ENCODE results near the gene MYBPHL.

MYBPHL gene

DNA sequence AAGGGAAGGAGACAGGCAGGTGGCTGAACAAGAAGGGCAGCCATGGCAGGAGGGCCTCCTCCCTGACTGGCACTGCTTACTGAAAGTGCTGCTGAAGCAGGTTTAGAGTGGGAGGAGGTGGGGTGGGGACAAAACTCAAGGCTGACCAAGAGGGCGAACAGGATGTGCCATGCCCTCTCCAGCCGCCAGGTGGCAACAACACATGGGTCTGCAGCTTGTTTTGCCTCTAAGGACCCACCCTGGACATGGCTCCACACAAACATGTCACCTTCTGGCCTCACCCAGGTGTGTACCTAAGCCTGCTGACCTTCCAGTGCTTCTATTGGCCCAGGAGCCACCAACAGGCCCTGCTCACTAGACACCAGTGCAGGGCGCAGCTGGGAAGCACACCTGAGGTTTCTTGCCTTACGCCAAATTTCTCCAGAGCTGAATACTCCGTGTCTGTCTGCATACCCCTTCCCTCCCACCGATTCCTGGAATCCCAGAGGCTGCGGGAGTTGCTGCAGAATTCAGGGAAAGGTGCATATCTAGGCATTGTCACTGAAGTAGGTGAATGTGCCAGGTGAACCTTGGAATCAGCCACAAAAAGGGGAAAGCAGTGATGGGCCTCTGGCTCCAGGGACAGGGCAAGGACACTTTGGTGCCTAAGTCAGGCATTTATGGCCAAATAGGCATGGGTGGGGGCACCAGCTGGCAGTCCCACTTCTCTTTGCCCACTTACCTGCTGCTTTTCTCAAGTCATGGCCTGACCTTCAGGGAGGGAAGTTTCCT, 29.2 kb downstream of the MYBPHL start:
- TF ChIP-seq, protein P1, sequence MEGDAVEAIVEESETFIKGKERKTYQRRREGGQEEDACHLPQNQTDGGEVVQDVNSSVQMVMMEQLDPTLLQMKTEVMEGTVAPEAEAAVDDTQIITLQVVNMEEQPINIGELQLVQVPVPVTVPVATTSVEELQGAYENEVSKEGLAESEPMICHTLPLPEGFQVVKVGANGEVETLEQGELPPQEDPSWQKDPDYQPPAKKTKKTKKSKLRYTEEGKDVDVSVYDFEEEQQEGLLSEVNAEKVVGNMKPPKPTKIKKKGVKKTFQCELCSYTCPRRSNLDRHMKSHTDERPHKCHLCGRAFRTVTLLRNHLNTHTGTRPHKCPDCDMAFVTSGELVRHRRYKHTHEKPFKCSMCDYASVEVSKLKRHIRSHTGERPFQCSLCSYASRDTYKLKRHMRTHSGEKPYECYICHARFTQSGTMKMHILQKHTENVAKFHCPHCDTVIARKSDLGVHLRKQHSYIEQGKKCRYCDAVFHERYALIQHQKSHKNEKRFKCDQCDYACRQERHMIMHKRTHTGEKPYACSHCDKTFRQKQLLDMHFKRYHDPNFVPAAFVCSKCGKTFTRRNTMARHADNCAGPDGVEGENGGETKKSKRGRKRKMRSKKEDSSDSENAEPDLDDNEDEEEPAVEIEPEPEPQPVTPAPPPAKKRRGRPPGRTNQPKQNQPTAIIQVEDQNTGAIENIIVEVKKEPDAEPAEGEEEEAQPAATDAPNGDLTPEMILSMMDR (IDR thresholded peaks at IDR 0.05; ENCODE audit: insufficient read depth, low read length, poor library complexity, severe bottlenecking) = peak; percentile 96
- DNase-seq (ENCODE audit: extremely low read depth, insufficient read length) = peak; percentile 61
- H3K36me3 ChIP-seq (ENCODE audit: control insufficient read depth, insufficient read depth, low read length) = no peaks in the 10 kb centered on the region
- H3K4me3 ChIP-seq (replicated peaks; ENCODE audit: low read depth, low read length) = no peak overlapping the region
- H3K27me3 ChIP-seq (replicated peaks; ENCODE audit: control insufficient read depth, insufficient read depth, low read length) = no peaks in the 10 kb centered on the region

DNA sequence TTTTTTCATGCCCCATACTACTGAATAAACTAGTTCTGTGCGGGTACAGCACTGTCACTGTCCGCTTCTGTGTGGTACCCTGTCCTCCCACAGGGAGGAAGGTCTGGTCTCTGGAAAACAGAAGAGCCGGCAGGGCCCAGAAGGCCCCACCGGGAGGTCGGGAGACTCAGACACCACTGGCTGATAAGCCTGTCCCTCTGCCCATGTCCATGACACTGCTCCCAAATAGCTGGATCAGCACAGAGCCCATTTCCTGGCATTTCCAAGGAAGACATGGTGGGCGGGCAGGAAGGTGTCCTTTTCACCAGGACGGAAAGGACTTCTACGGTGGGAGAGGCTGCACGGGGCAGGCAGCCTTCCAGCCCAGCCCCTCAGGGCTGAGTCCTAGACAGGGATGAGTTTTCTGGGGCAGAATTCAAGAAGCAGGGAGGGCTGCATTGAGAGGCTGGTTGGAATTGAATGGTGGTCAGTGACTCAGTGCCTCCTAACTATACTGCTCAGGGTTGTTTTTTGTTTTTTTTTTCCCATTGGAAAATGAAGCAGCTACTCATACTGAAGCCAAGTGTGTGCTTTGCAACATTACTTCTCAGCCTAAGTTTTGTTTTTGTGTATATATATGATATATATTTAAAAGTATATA, 31.0 kb downstream of the MYBPHL start:
- no peak for DNase-seq (ENCODE audit: extremely low read depth, insufficient read length)
- Histone ChIP-seq H3K27me3 (replicated peaks; ENCODE audit: control insufficient read depth, insufficient read depth, low read length) (no peaks in the 10 kb centered on the region), H3K4me3 (replicated peaks; ENCODE audit: low read depth, low read length) (no peak overlapping the region), H3K36me3 (ENCODE audit: control insufficient read depth, insufficient read depth, low read length) (no peaks in the 10 kb centered on the region)
- TF ChIP-seq, protein P1 (IDR thresholded peaks at IDR 0.05; ENCODE audit: insufficient read depth, low read length, poor library complexity, severe bottlenecking) = no peak

DNA sequence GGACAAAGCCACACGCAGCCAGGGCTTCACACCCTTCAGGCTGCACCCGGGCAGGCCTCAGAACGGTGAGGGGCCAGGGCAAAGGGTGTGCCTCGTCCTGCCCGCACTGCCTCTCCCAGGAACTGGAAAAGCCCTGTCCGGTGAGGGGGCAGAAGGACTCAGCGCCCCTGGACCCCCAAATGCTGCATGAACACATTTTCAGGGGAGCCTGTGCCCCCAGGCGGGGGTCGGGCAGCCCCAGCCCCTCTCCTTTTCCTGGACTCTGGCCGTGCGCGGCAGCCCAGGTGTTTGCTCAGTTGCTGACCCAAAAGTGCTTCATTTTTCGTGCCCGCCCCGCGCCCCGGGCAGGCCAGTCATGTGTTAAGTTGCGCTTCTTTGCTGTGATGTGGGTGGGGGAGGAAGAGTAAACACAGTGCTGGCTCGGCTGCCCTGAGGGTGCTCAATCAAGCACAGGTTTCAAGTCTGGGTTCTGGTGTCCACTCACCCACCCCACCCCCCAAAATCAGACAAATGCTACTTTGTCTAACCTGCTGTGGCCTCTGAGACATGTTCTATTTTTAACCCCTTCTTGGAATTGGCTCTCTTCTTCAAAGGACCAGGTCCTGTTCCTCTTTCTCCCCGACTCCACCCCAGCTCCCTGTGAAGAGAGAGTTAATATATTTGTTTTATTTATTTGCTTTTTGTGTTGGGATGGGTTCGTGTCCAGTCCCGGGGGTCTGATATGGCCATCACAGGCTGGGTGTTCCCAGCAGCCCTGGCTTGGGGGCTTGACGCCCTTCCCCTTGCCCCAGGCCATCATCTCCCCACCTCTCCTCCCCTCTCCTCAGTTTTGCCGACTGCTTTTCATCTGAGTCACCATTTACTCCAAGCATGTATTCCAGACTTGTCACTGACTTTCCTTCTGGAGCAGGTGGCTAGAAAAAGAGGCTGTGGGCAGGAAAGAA, 32.0 kb downstream of the MYBPHL start:
- no peak for DNase-seq (ENCODE audit: extremely low read depth, insufficient read length)
- TF ChIP-seq, protein P1 (IDR thresholded peaks at IDR 0.05; ENCODE audit: insufficient read depth, low read length, poor library complexity, severe bottlenecking) = no peak
- Histone ChIP-seq H3K27me3 (replicated peaks; ENCODE audit: control insufficient read depth, insufficient read depth, low read length) (no peaks in the 10 kb centered on the region), H3K36me3 (ENCODE audit: control insufficient read depth, insufficient read depth, low read length) (no peaks in the 10 kb centered on the region), H3K4me3 (replicated peaks; ENCODE audit: low read depth, low read length) (no peak overlapping the region)

DNA sequence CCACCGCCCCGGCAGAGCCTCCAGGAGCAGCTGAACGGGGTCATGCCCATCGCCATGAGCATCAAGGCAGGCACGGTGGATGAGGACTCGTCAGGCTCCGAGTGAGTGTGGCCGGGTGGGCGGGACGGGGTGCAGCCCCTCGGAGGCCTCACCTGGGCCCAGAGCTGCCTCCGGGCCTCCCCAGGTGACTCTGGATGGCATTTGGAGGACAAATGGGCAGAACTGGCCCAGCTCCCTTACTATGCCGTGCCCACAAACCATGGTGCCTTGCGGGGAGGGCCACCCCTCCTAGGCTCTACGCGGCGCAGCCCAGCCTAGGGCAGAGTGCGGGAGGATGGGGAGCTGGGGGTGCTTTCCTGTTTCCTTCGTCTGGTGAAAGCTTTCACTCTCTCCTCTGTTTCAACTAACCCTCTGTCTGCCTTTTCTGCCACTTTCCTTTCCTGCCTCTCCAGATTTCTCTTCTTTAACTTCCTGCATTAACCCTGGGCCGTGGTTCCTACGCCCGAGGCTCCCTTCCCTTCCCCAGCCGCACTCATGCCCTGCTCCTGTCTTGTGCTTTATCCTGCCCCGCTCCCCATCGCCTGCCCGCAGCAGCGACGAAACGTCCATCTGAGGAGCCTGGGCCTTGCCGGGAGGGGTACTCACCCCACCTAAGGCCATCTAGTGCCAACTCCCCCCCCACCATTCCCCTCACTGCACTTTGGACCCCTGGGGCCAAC, 33.1 kb downstream of the MYBPHL start:
- H3K27me3 ChIP-seq (replicated peaks; ENCODE audit: control insufficient read depth, insufficient read depth, low read length) = no peaks in the 10 kb centered on the region
- no peak for DNase-seq (ENCODE audit: extremely low read depth, insufficient read length)
- H3K4me3 ChIP-seq (replicated peaks; ENCODE audit: low read depth, low read length) = no peak overlapping the region
- TF ChIP-seq, protein P1 (IDR thresholded peaks at IDR 0.05; ENCODE audit: insufficient read depth, low read length, poor library complexity, severe bottlenecking) = no peak
- no peaks in the 10 kb centered on the region for H3K36me3 ChIP-seq (ENCODE audit: control insufficient read depth, insufficient read depth, low read length)

DNA sequence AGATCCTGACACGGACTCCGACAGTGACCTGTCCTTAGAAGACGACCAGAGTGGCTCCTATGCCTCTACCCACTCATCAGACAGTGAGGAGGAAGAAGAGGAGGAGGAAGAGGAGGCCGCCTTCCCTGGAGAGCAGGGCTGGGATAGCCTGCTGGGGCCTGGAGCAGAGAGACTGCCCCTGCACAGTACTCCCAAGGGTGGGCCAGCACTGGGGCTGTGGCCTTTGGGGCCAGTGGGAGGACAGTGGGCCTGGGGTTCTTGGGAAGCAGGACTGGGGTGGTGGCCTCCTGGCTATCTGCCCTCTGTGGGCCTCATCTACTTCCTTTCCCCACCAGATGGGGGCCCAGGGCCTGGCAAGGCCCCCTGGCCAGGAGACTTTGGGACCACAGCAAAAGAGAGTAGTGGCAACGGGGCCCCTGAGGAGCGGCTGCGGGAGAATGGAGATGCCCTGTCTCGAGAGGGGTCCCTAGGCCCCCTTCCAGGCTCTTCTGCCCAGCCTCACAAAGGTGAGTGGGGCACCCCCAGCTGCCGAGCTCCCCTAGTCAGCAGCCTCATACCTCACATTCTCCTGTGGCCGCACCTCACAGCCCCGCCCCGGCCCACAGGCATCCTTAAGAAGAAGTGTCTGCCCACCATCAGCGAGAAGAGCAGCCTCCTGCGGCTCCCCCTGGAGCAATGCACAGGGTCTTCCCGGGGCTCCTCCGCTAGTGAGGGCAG, 33.8 kb downstream of the MYBPHL start:
- H3K4me3 ChIP-seq (replicated peaks; ENCODE audit: low read depth, low read length) = no peak overlapping the region
- H3K36me3 ChIP-seq (ENCODE audit: control insufficient read depth, insufficient read depth, low read length) = no peaks in the 10 kb centered on the region
- no peak for DNase-seq (ENCODE audit: extremely low read depth, insufficient read length)
- TF ChIP-seq, protein P1 (IDR thresholded peaks at IDR 0.05; ENCODE audit: insufficient read depth, low read length, poor library complexity, severe bottlenecking) = no peak
- H3K27me3 ChIP-seq (replicated peaks; ENCODE audit: control insufficient read depth, insufficient read depth, low read length) = no peaks in the 10 kb centered on the region
